ENCODE data around the gene DPEP1.
"Not testable (repeated sequence)": the region's sequence is repeated elsewhere in the genome, so short reads cannot be mapped to it uniquely, and the experiment has no call there.

Gene DPEP1

GRCh38 chr16:89651584-89651983 is 38.1 kb downstream of the DPEP1 start:
- DNase-seq (ENCODE audit: low spot score) = no peak

- no peak for DNase-seq (ENCODE audit: low spot score)
These were observed 40.3 kb downstream of the DPEP1 start for GRCh38 chr16:89653656-89654295.

- DNase-seq (ENCODE audit: low spot score) = no peak
These were observed 41.7 kb downstream of the DPEP1 start for GRCh38 chr16:89655062-89655643.

GRCh38 chr16:89656435-89657121 is 43.1 kb downstream of the DPEP1 start:
- DNase-seq (ENCODE audit: low spot score) = no peak

GRCh38 chr16:89657442-89658220 is 44.2 kb downstream of the DPEP1 start, which contains the start of the genes CHMP1A and SPATA33:
Gene CHMP1A (minus strand): TSS chr16:89657708. CDS start chr16:89657588, 120 bp downstream.
Gene SPATA33 (plus strand): TSS chr16:89657836. CDS start chr16:89657912, 76 bp downstream.
- peak; percentile 95 for DNase-seq (ENCODE audit: low spot score)

- no peak for DNase-seq (ENCODE audit: low spot score)
These were observed 44.9 kb downstream of the DPEP1 start for GRCh38 chr16:89658221-89658879.

GRCh38 chr16:89660146-89660545 is 46.7 kb downstream of the DPEP1 start:
- no peak for DNase-seq (ENCODE audit: low spot score)

- no peak for DNase-seq (ENCODE audit: low spot score)
These were observed 47.8 kb downstream of the DPEP1 start for GRCh38 chr16:89661215-89661614.

- not testable (repeated sequence) for DNase-seq (ENCODE audit: low spot score)
These were observed 50.8 kb downstream of the DPEP1 start for GRCh38 chr16:89664238-89664637.

GRCh38 chr16:89667000-89667399 is 53.6 kb downstream of the DPEP1 start:
- DNase-seq (ENCODE audit: low spot score) = not testable (repeated sequence)

- no peak for DNase-seq (ENCODE audit: low spot score)
These were observed 54.2 kb downstream of the DPEP1 start for GRCh38 chr16:89667633-89668032.

- DNase-seq (ENCODE audit: low spot score) = no peak
These were observed 55.3 kb downstream of the DPEP1 start for GRCh38 chr16:89668790-89669158.

GRCh38 chr16:89669755-89670154 is 56.3 kb downstream of the DPEP1 start:
- no peak for DNase-seq (ENCODE audit: low spot score)

GRCh38 chr16:89670496-89671431 is 57.3 kb downstream of the DPEP1 start:
- no peak for DNase-seq (ENCODE audit: low spot score)

- not testable (repeated sequence) for DNase-seq (ENCODE audit: low spot score)
These were observed 58.1 kb downstream of the DPEP1 start for GRCh38 chr16:89671565-89671964.

GRCh38 chr16:89672177-89672941 is 58.9 kb downstream of the DPEP1 start:
- DNase-seq (ENCODE audit: low spot score) = no peak

- no peak for DNase-seq (ENCODE audit: low spot score)
These were observed 64.8 kb downstream of the DPEP1 start for GRCh38 chr16:89678258-89678657.

- DNase-seq (ENCODE audit: low spot score) = no peak
These were observed 72.5 kb downstream of the DPEP1 start for GRCh38 chr16:89685916-89686315.

GRCh38 chr16:89686520-89687091 is 73.2 kb downstream of the DPEP1 start, which contains the start of gene CDK10:
Gene CDK10 (plus strand): TSS chr16:89686689. CDS start chr16:89686711, 22 bp downstream.
- peak; percentile 92 for DNase-seq (ENCODE audit: low spot score)

Measured in germinal center (tissue), 1 donor.